ENCODE results near the gene SURF1. TPM values are rescaled to one million over a fixed set of nuclear protein-coding genes. Genes with fewer than 3 reads are reported as not detected.

SURF1 gene
- total and polyA plus RNA-seq, 12 donors, result 41.7 to 85.4 (median 61.2) TPM

DNA sequence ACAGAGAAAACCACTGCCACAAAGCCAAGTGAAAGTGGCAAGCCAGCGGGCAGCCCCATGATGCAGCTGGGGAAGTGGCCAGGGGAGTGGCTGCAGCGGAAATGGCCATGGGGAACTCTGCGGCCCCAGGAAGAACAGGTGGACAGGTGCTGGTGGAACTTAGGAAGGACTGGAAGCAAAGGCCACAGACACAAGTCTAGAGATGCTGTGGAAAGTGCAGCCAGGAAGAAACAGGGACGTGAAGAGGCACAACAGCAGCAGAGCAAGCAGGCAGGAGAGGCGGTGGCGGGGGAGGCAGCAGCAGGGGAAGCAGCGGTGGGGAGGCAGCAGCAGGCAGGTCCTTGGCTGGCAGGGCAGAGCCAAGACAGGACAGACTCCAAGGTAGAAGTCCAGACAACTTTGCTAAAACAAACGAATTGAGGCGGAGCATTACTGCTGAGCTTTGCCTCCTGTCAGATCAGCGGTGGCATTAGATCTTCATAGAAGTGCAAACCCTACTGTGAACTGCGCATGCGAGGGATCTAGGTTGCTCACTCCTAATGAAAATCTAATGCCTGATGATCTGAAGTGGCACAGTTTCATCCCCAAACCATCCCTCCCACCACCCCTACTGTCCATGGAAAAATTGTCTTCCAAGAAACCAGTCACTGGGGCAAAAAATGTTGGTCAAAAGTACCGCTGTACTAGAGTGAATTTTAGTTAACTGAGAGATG is 32.1 kb downstream of the SURF1 start:
- no peak for DNase-seq
- H3K9me3 ChIP-seq, result no peaks in the 10 kb centered on the region
- H3K4me3 ChIP-seq, result no peak overlapping the region
- intact Hi-C loops (cut with DNase I), result loop anchor here in 1 of 10 donors (5.0 kb wide), 1 partner anchor 137 kb away; no protein-coding TSS in a partner anchor
- ATAC-seq, result no peak
- 84 to 86% methylated on average over 13 of the region's 13 CpGs for WGBS, 2 donors
- no peaks in the 10 kb centered on the region for H3K4me1 ChIP-seq
- H3K27ac ChIP-seq, result no peak overlapping the region
- H3K36me3 ChIP-seq, result no peaks in the 10 kb centered on the region
- H3K27me3 ChIP-seq, result peaks cover 0 to 10% (median 0%) of the 10 kb centered on the region in 7 donors
- TF ChIP-seq, protein P1, sequence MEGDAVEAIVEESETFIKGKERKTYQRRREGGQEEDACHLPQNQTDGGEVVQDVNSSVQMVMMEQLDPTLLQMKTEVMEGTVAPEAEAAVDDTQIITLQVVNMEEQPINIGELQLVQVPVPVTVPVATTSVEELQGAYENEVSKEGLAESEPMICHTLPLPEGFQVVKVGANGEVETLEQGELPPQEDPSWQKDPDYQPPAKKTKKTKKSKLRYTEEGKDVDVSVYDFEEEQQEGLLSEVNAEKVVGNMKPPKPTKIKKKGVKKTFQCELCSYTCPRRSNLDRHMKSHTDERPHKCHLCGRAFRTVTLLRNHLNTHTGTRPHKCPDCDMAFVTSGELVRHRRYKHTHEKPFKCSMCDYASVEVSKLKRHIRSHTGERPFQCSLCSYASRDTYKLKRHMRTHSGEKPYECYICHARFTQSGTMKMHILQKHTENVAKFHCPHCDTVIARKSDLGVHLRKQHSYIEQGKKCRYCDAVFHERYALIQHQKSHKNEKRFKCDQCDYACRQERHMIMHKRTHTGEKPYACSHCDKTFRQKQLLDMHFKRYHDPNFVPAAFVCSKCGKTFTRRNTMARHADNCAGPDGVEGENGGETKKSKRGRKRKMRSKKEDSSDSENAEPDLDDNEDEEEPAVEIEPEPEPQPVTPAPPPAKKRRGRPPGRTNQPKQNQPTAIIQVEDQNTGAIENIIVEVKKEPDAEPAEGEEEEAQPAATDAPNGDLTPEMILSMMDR (IDR thresholded peaks at IDR 0.05), result no peak

DNA sequence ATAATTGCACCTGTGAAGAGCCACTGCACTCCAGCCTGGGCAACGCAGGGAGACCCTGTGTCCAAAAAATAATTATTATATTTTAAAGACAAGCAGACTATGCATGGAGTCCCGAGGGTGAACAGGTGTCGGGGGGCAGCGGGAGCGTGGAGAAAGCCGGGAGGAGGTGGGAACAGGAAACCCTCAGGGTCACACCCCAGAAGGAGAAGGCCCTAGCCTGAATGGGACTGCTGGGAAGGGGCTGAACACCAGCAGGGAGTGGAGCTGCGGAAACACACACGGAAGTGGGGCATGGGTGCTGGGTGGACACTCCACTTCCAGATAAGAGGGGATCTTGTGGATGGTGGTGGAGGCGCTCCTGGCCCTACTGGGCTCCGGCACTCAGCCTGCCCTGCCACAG is 33.1 kb downstream of the SURF1 start:
- peaks cover 0 to 10% (median 0%) of the 10 kb centered on the region in 7 donors for H3K27me3 ChIP-seq
- H3K36me3 ChIP-seq, result no peaks in the 10 kb centered on the region

DNA sequence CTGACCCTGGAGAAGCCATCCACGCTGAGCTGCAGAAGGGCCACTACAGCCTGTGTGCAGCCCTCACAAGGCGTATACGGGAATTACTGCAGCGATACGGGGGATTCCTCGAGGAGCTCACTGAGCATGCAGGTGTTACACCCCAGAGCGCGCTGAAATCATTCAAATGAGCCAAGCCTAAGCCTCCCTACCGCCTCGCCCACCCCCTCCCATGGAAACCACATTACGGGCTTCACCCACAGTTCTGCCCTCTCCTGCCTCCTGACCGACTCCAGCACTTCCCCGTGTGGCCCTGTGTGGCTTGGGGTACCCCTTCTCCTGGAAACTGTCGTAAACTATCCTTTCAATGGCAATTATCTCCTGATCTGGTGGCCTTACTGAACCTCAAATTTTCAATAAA is 33.6 kb downstream of the SURF1 start:
- Histone ChIP-seq H3K36me3 (no peaks in the 10 kb centered on the region), H3K9me3 (no peaks in the 10 kb centered on the region), H3K4me3 (no peak overlapping the region), H3K27me3 (peaks cover 0 to 10% (median 0%) of the 10 kb centered on the region in 7 donors), H3K27ac (no peak overlapping the region), H3K4me1 (no peaks in the 10 kb centered on the region)
- intact Hi-C loops (cut with DNase I), result loop anchor here in 1 of 10 donors (5.0 kb wide), 1 partner anchor 135 kb away; no protein-coding TSS in a partner anchor
- DNase-seq (no peak), ATAC-seq (no peak)
- WGBS, 2 donors, result 83 to 84% methylated on average over 14 of the region's 14 CpGs
- TF ChIP-seq, protein P1 (IDR thresholded peaks at IDR 0.05), result no peak

More for the DNA sequence above, 33.1 kb downstream of the SURF1 start:
- 86% methylated on average over 10 of the region's 10 CpGs for WGBS, 2 donors
- Histone ChIP-seq H3K9me3 (no peaks in the 10 kb centered on the region), H3K4me3 (no peak overlapping the region), H3K4me1 (no peaks in the 10 kb centered on the region), H3K27ac (no peak overlapping the region)
- TF ChIP-seq, protein P1 (IDR thresholded peaks at IDR 0.05), result no peak
- no peak for DNase-seq
- intact Hi-C loops (cut with DNase I), result loop anchor here in 1 of 10 donors (5.0 kb wide), 1 partner anchor 136 kb away; no protein-coding TSS in a partner anchor
- ATAC-seq, result no peak

DNA sequence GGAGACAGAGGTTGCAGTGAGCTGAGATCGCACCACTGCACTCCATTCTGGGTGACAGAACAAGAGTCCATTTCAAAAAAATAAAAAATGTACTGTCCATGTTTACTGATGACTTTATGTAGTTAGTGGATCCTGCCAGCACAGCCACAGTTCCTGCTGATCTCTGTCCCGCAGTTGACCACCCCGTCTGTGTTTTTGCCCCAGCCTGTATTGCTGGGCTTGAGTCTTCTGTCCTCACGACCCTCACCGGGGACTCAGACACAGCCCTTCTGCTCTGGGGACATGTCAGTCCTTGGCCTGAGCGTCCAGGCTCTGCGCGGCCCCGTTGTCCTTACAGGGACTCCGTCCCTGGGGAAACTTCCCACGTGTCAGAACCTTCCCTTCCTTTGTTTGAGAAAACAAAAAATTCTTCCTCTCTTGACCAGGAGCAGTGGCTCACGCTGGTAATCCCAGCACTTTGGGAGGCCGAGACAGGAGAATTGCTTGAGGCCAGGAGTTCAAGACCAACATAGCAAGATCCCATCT is 34.8 kb downstream of the SURF1 start:
- 58 to 65% methylated on average over 13 of the region's 13 CpGs for WGBS, 2 donors
- no peaks in the 10 kb centered on the region for H3K9me3 ChIP-seq
- intact Hi-C loops (cut with DNase I), result loop anchor here in 1 of 10 donors (5.0 kb wide), 1 partner anchor 134 kb away; no protein-coding TSS in a partner anchor
- ATAC-seq (no peak), DNase-seq (no peak)
- TF ChIP-seq, protein P1 (IDR thresholded peaks at IDR 0.05), result no peak
- no peak overlapping the region for H3K4me3 ChIP-seq
- H3K27ac ChIP-seq, result no peak overlapping the region
- peaks cover 0 to 10% (median 0%) of the 10 kb centered on the region in 7 donors for H3K27me3 ChIP-seq
- H3K4me1 ChIP-seq, result no peaks in the 10 kb centered on the region
- no peaks in the 10 kb centered on the region for H3K36me3 ChIP-seq
